Nephron progenitor cell (in vitro differentiated cells): ENCODE data around the gene CALML4.
"Not testable (repeated sequence)": the region's sequence is repeated elsewhere in the genome, so short reads cannot be mapped to it uniquely, and the experiment has no call there.

Source experiments
- DNase-seq: peaks from one replicate; pipeline ENCODE4 v3.0.0; 2021
- H3K27ac Mint-ChIP-seq: 2 replicates; pipeline ENCODE4 v1.8.0; 2021; ENCODE audit warnings: mild to moderate bottlenecking, moderate library complexity, mixed read lengths
- H3K27me3 Mint-ChIP-seq: 2 replicates; pipeline ENCODE4 v1.8.0; 2021; ENCODE audit warnings: mild to moderate bottlenecking, low read depth, mixed read lengths; ENCODE audit not compliant: poor library complexity
- H3K36me3 Mint-ChIP-seq: 2 replicates; pipeline ENCODE4 v1.8.0; 2021; ENCODE audit warnings: low read depth, mixed read lengths
- H3K4me1 Mint-ChIP-seq: 2 replicates; pipeline ENCODE4 v1.8.0; 2021; ENCODE audit warnings: mixed read lengths
- H3K4me3 Mint-ChIP-seq: 2 replicates; pipeline ENCODE4 v1.8.0; 2021; ENCODE audit warnings: mild to moderate bottlenecking, moderate library complexity, mixed read lengths
- H3K9me3 Mint-ChIP-seq: 2 replicates; pipeline ENCODE4 v1.8.0; 2021; ENCODE audit warnings: mild to moderate bottlenecking, moderate library complexity, mixed read lengths
- TF ChIP-seq, protein P1 (sequence below): fragments of 200-600 bp; sonication (generic); IDR thresholded peaks from 2 replicates; pipeline ENCODE4 v1.5.0; 2021; ENCODE audit warnings: antibody characterized with exemption

The CALML4 gene

DNA sequence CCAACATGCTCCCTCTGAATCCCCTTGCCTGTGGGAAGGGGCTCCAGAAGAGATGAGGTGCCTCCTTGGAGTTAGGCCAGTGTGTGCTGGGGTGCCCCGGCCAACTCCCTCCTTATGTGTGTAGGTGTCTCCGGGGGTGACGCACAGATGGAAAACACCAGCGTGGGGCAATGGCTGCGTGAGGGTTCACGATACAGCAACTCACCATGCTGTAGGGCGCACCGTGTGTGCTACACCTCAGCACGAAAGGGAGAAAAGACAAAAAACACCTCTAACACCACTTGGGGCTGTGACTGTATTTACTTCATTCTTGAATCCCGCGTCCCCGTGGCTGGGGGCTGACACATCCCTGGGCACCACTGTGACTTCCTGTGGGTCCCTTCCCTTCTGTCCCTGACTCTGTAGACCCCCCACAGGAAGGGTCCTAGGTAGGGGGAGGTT, 1.6 kb upstream of the CALML4 start:
- H3K36me3 Mint-ChIP-seq = no peaks in the 10 kb centered on the region
- H3K27ac Mint-ChIP-seq = peak overlapping the region; percentile 75
- H3K4me3 Mint-ChIP-seq = no peak overlapping the region
- DNase-seq = no peak
- no peaks in the 10 kb centered on the region for H3K9me3 Mint-ChIP-seq
- H3K27me3 Mint-ChIP-seq = peaks cover 6% of the 10 kb centered on the region
- TF ChIP-seq, protein P1, sequence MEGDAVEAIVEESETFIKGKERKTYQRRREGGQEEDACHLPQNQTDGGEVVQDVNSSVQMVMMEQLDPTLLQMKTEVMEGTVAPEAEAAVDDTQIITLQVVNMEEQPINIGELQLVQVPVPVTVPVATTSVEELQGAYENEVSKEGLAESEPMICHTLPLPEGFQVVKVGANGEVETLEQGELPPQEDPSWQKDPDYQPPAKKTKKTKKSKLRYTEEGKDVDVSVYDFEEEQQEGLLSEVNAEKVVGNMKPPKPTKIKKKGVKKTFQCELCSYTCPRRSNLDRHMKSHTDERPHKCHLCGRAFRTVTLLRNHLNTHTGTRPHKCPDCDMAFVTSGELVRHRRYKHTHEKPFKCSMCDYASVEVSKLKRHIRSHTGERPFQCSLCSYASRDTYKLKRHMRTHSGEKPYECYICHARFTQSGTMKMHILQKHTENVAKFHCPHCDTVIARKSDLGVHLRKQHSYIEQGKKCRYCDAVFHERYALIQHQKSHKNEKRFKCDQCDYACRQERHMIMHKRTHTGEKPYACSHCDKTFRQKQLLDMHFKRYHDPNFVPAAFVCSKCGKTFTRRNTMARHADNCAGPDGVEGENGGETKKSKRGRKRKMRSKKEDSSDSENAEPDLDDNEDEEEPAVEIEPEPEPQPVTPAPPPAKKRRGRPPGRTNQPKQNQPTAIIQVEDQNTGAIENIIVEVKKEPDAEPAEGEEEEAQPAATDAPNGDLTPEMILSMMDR = no peak
- peaks cover 55% of the 10 kb centered on the region for H3K4me1 Mint-ChIP-seq

DNA sequence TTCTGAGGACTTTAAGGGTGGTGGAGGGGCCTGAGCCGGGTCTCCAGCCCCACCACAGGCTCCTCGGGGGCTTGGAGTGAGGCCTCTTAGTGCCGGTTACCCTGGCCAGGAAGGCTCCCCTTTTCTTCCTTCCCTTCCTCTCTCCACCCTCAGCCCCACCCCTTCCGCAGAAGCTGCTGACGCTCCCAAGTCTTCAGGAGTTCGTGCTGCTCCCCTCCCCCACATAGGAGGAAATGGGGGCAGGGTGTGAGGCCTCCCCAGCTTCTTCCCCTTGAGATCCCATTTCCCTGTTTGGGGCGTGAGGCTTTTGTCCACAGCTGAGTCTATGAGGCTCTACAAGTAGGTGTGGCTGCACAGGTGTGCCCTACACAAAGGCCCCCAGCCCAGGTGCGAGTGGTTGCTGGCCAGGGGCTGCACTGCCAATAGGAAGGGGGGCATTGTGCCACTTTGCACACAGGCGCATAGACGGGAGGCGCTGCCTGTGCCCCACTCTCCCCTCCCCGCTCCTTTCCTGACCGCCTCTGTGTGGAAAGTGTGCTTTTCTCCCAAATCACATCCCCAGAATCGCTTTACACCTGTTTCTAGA, 915 bp upstream of the CALML4 start:
- TF ChIP-seq, protein P1 = no peak
- peak overlapping the region; percentile 93 for H3K27ac Mint-ChIP-seq
- no peaks in the 10 kb centered on the region for H3K9me3 Mint-ChIP-seq
- H3K4me3 Mint-ChIP-seq = no peak overlapping the region
- H3K36me3 Mint-ChIP-seq = no peaks in the 10 kb centered on the region
- no peak for DNase-seq
- H3K27me3 Mint-ChIP-seq = peaks cover 6% of the 10 kb centered on the region
- peaks cover 61% of the 10 kb centered on the region for H3K4me1 Mint-ChIP-seq

DNA sequence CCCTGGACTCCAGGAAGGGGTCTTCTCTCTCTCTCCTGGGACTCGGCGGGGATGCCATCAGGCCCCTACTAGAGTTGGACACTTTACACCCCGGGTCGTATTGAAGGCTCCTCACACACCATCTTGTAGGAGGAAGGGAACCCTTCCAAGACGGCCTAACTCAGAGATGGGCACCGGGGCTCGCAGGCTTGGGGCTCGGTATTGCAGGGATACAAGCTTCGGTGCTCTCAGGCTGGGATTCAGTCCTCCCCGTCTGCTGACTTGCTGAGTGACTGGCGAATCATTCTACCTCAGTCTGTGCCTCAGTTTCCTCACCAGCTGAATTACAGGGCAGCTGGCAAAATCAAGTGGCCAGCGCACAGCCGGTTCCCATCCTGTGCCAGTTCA, 419 bp upstream of the CALML4 start:
- DNase-seq = no peak
- Mint-ChIP-seq H3K4me1 (peaks cover 62% of the 10 kb centered on the region), H3K36me3 (no peaks in the 10 kb centered on the region), H3K27me3 (peaks cover 6% of the 10 kb centered on the region), H3K9me3 (no peaks in the 10 kb centered on the region), H3K4me3 (peak overlapping the region; percentile 48), H3K27ac (peak overlapping the region; percentile 36)
- TF ChIP-seq, protein P1 = no peak

DNA sequence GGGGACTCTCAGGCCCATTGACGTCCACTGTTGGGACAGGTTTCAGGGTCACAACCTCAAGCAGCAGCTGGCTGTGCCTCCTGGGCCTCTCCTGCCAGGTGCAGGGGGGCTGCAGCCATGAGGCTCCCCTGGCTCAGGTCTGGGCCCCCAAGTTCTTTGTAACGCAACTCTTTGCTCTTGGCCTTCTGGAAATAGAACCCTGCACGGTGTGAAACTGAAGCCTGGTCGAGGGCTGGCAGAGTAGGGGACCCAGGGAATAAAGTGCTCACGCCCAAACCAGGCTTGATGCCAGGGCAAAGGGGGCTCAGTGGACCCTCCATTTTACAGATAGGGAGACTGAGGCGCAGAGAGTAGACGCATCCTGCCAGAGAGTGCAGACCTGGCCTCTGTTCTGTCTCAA, 771 bp downstream of the CALML4 start:
- no peaks in the 10 kb centered on the region for H3K36me3 Mint-ChIP-seq
- DNase-seq = no peak
- no peak overlapping the region for H3K4me3 Mint-ChIP-seq
- H3K27ac Mint-ChIP-seq = no peak overlapping the region
- no peaks in the 10 kb centered on the region for H3K9me3 Mint-ChIP-seq
- TF ChIP-seq, protein P1 = no peak
- peaks cover 73% of the 10 kb centered on the region for H3K4me1 Mint-ChIP-seq
- peaks cover 6% of the 10 kb centered on the region for H3K27me3 Mint-ChIP-seq

DNA sequence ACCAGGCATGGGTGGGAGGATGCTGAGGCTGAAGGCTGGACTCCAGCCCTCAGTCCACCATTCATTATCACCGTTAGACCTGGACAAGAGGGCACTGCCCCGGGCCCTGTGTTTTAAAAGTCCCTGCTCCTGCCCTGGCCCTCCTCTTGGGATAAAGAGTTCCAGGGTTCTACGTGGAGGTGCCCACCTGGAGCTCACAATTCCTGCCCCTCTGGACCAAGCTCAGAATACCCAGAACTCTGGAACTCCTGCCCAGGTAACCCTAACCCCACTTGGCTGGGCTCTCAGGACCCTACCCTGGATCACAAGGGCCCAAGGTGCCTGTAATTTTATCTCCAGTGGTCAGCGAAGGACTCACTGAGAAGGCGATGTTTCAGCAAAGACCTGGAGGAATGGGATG, 1.2 kb downstream of the CALML4 start:
- H3K4me1 Mint-ChIP-seq = peaks cover 75% of the 10 kb centered on the region
- H3K36me3 Mint-ChIP-seq = no peaks in the 10 kb centered on the region
- TF ChIP-seq, protein P1 = no peak
- H3K4me3 Mint-ChIP-seq = no peak overlapping the region
- H3K27ac Mint-ChIP-seq = no peak overlapping the region
- H3K9me3 Mint-ChIP-seq = no peaks in the 10 kb centered on the region
- no peak for DNase-seq
- H3K27me3 Mint-ChIP-seq = peaks cover 6% of the 10 kb centered on the region

DNA sequence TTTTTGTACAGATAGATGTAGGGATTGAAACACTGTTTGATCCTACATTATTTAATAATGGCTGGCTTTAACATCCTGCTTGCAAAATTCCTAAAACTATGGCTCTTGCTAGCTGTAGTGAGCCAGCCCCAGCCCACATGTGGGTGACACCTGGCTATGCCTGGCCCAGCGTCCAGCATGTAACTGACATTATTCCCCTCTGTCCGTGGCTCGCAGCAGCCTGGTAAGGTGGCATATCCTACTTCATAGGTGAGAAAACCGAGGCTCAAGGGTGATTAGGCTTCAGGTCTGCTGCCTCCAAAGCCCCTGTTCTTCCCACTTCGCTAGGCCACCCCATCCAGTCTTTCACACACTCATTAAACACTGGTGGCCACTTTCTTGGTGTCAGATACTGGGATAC, 1.6 kb downstream of the CALML4 start:
- DNase-seq = no peak
- no peaks in the 10 kb centered on the region for H3K36me3 Mint-ChIP-seq
- H3K9me3 Mint-ChIP-seq = no peaks in the 10 kb centered on the region
- H3K4me1 Mint-ChIP-seq = peaks cover 75% of the 10 kb centered on the region
- peaks cover 6% of the 10 kb centered on the region for H3K27me3 Mint-ChIP-seq
- TF ChIP-seq, protein P1 = no peak
- no peak overlapping the region for H3K4me3 Mint-ChIP-seq
- no peak overlapping the region for H3K27ac Mint-ChIP-seq

DNA sequence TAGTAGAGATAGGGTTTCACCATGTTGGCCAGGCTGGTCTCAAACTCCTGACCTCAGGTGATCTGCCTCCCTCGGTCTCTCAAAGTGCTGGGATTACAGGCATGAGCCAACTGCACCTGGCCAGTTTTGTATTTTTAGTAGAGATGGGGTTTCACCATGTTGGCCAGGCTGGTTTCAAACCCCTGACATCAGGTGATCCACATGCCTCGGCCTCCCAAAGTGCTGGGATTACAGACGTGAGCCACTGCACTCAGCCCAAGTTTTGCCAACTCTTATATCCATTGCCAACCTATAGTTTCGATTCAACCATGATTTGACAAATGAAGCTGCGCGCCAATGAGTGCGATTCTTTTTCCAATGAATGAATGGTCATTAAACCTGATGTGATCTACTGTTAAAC, 2.1 kb downstream of the CALML4 start:
- not testable (repeated sequence) for H3K27ac Mint-ChIP-seq, H3K4me3 Mint-ChIP-seq, H3K36me3 Mint-ChIP-seq, H3K9me3 Mint-ChIP-seq, H3K27me3 Mint-ChIP-seq, DNase-seq
- H3K4me1 Mint-ChIP-seq = peaks cover 75% of the 10 kb centered on the region
